Endothelial cell of umbilical vein (primary cell): ENCODE data around the gene PHACTR1. TPM values are rescaled to one million over a fixed set of nuclear protein-coding genes. Genes with fewer than 3 reads are reported as not detected.

Experiments
- BruUV-seq: library from RNA; stranded (reverse); fragments of 400-500 nt; replicated peaks from 2 replicates; lab custom pipeline; 2021; lab: Mats Ljungman, UMichigan
- CTCF ChIA-PET: fragments of 300-600, 350-600 bp; sonication (Branson Sonifier 250); formaldehyde crosslinking; loops from one replicate; lab custom pipeline; 2021; ENCODE audit warnings: antibody characterized with exemption, inconsistent platforms; lab: Charles Lee
- POLR2A ChIA-PET: fragments of 300-600, 350-600 bp; sonication (Branson Sonifier 250); formaldehyde crosslinking; loops from one replicate; lab custom pipeline; 2021; ENCODE audit warnings: antibody characterized with exemption, inconsistent platforms; lab: Charles Lee
- DNase-seq: peaks from one replicate; pipeline ENCODE4 v3.0.0-alpha.2; 2011; ENCODE audit warnings: low read depth, low spot score
- FAIRE-seq: peaks from 2 replicates; lab custom pipeline; 2011; peaks lifted over from hg19 to GRCh38; lab: Jason Lieb, UNC
- H2AFZ ChIP-seq: 2 replicates; pipeline ENCODE4 v1.6.0; 2012; ENCODE audit warnings: low read depth, low read length, control low read depth, inconsistent platforms
- H3K27ac ChIP-seq: 2 replicates; pipeline ENCODE4 v1.5.1; 2011; ENCODE audit warnings: low read depth, mild to moderate bottlenecking, control low read depth, low read length, moderate library complexity; ENCODE audit not compliant: insufficient read depth
- H3K27me3 ChIP-seq, 2 experiments: 2 replicates each; pipeline versions ENCODE4 v1.6.0 to v1.6.1; 2011; ENCODE audit warnings: low read length in 2 of 2, mixed read lengths in 1 of 2; ENCODE audit not compliant: control insufficient read depth in 2 of 2, insufficient read depth in 2 of 2
- H3K36me3 ChIP-seq, 2 experiments: 2 replicates in 1 of 2; 3 replicates in 1 of 2; pipeline ENCODE4 v1.5.1; 2011; ENCODE audit warnings: low read length in 2 of 2, mild to moderate bottlenecking in 1 of 2, moderate library complexity in 1 of 2; ENCODE audit not compliant: control insufficient read depth in 2 of 2, insufficient read depth in 2 of 2; ENCODE audit errors: extremely low read depth in 1 of 2
- H3K4me1 ChIP-seq: 3 replicates; pipeline ENCODE4 v1.5.1; 2011; ENCODE audit warnings: mild to moderate bottlenecking, low read length; ENCODE audit not compliant: control insufficient read depth, insufficient read depth; ENCODE audit errors: extremely low read depth
- H3K4me2 ChIP-seq: 2 replicates; pipeline ENCODE4 v1.6.1; 2011; ENCODE audit warnings: low read length, control low read depth, mixed read lengths; ENCODE audit not compliant: insufficient read depth
- H3K4me3 ChIP-seq, 3 experiments: fragments of 200-600 bp in 1 of 3; sonication (generic), shearing (Covaris generic) in 1 of 3; replicated peaks in 1 of 3; 2 replicates each; pipeline ENCODE4 v1.5.1; 2011 to 2016; ENCODE audit warnings: control low read depth in 3 of 3, low read length in 3 of 3, mild to moderate bottlenecking in 2 of 3, inconsistent platforms in 1 of 3, low read depth in 1 of 3, moderate library complexity in 1 of 3; ENCODE audit not compliant: insufficient read depth in 1 of 3
- H3K79me2 ChIP-seq: 2 replicates; pipeline ENCODE4 v1.6.0; 2012; ENCODE audit warnings: low read length, inconsistent platforms; ENCODE audit not compliant: control insufficient read depth, insufficient read depth
- H3K9ac ChIP-seq: replicated peaks from 2 replicates; pipeline ENCODE3; 2011; ENCODE audit warnings: low read length, control low read depth; ENCODE audit not compliant: insufficient read depth; ENCODE audit errors: extremely low read depth
- H3K9me1 ChIP-seq: replicated peaks from 3 replicates; pipeline ENCODE4 v1.6.0; 2011; ENCODE audit warnings: mild to moderate bottlenecking, low read length; ENCODE audit not compliant: control insufficient read depth, insufficient read depth; ENCODE audit errors: extremely low read depth
- H3K9me3 ChIP-seq: replicated peaks from 2 replicates; pipeline ENCODE4 v1.5.1; 2012; ENCODE audit warnings: low read length, inconsistent platforms; ENCODE audit not compliant: control insufficient read depth, insufficient read depth
- H4K20me1 ChIP-seq: replicated peaks from 2 replicates; pipeline ENCODE3; 2011; ENCODE audit warnings: mild to moderate bottlenecking, low read length; ENCODE audit not compliant: control insufficient read depth, insufficient read depth; ENCODE audit errors: extremely low read depth
- EZH2 ChIP-seq: IDR thresholded peaks from 2 replicates; pipeline ENCODE4 v1.6.1; 2012; ENCODE audit warnings: borderline replicate concordance, low read depth, mild to moderate bottlenecking, moderate library complexity, low read length, inconsistent platforms; ENCODE audit not compliant: severe bottlenecking
- FOS ChIP-seq: IDR thresholded peaks from 2 replicates; pipeline ENCODE4 v1.6.1; 2011; ENCODE audit warnings: mild to moderate bottlenecking, low read length, moderate library complexity, borderline replicate concordance; ENCODE audit not compliant: insufficient read depth
- GATA2 ChIP-seq: IDR thresholded peaks from 2 replicates; pipeline ENCODE4 v1.7.0; 2011; ENCODE audit warnings: low read depth, mild to moderate bottlenecking, moderate library complexity, mixed read lengths, low read length; ENCODE audit not compliant: insufficient read length, insufficient read depth
- JUN ChIP-seq: IDR thresholded peaks from 2 replicates; pipeline ENCODE4 v1.6.1; 2011; ENCODE audit warnings: borderline replicate concordance, low read depth; ENCODE audit not compliant: insufficient read length, insufficient read depth
- MYC ChIP-seq: IDR thresholded peaks from one replicate; pipeline ENCODE4 v1.6.1; 2011; ENCODE audit warnings: mild to moderate bottlenecking, low read depth, low read length
- POLR2A ChIP-seq: IDR thresholded peaks from 2 replicates; pipeline ENCODE4 v1.6.1; 2012; ENCODE audit warnings: low read depth, mild to moderate bottlenecking, control low read depth, low read length
- POLR2AphosphoS5 ChIP-seq: IDR thresholded peaks from 2 replicates; pipeline ENCODE4 v1.6.1; 2012; ENCODE audit warnings: low read depth, mild to moderate bottlenecking, control low read depth, low read length, moderate library complexity; ENCODE audit not compliant: insufficient read depth
- dilution Hi-C: fragments of 300-500 bp; cut with MboI; formaldehyde crosslinking; loops from one replicate; pipeline ENCODE4 v1.15.0; 2019; ENCODE audit warnings: low sequenced_read_pairs; ENCODE audit not compliant: extremely low pct_ligation_motif_present
- intact Hi-C: fragments of 100-400 bp; cut with micrococcal nuclease; formaldehyde crosslinking; loops from one replicate; pipeline ENCODE4 v1.10.0; 2022
- polyA plus RNA-seq, 4 experiments: library from polyadenylated mRNA; depleted of rRNA in 3 of 4; stranded (reverse) in 3 of 4; unstranded in 1 of 4; fragments of >200 nt; gene quantifications; 2 replicates each; pipeline versions ENCODE4 v1.2.1 to v1.2.3, GENCODE V29; 2011 to 2012; ENCODE audit warnings: missing spikeins in 1 of 4
- total RNA-seq: library from RNA; stranded (reverse); gene quantifications from 2 replicates; pipeline ENCODE4 v1.2.3, GENCODE V29; 2021
- TF ChIP-seq, protein P1 (sequence below): IDR thresholded peaks from 2 replicates; pipeline ENCODE4 v1.6.1; 2011; ENCODE audit not compliant: insufficient read depth, insufficient read length
- TF ChIP-seq, protein P2 (sequence below), 2 donors: IDR thresholded peaks; 1 replicate in 1 of 2; 2 replicates in 1 of 2; pipeline ENCODE4 v1.5.1; 2011; ENCODE audit warnings: low read length in 2 of 2, mild to moderate bottlenecking in 2 of 2, moderate library complexity in 2 of 2, control low read depth in 1 of 2, inconsistent platforms in 1 of 2, low read depth in 1 of 2; ENCODE audit not compliant: insufficient read depth in 1 of 2; ENCODE audit errors: extremely low read depth in 1 of 2

Gene PHACTR1
- total and polyA plus RNA-seq, 2 donors (not counting 3 experiments of a cell fraction or from before 2014, with no cell fraction given) = 2.4 to 23.2 TPM

DNA sequence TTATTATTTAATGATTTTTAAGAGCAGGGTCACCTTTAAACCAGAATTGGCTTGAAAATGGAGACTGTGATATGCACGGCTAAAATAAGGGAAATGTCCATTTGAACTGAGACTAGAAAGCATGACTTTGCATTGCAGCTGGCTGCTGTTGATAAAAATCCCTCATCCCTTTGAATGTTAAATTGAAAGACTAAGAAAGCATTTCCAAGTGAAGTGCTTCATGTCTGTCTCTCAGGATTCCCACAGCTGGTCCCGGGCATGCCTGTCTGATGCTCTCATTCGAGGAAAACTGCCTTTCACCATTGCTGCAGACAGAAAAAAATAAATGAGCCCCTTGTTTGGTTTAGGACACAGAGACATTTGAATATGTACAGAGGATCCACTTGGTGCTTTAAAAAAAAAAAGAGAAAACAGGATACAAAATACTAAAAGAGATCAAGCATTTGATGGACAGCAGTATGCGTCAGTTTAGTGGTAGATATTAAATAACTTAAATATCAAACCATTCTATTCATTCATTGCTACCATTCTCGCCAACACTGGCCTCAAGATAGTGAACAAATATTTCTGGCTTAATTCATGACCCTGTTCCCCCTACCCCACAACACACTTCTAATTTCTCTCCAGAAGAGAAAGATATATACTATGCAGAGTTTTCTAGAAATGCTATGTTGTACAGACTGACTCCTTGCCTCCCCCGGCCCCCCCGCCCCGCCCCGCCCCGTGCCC, 556.8 kb downstream of the PHACTR1 start:
- H3K27me3 ChIP-seq = no peaks in the 10 kb centered on the region
- dilution Hi-C loops (no loop called here), intact Hi-C loops (no loop called here)
- POLR2A ChIA-PET = no interaction called here
- no peak overlapping the region for H3K9ac ChIP-seq
- H3K9me1 ChIP-seq = no peaks in the 10 kb centered on the region
- no peaks in the 10 kb centered on the region for H3K9me3 ChIP-seq
- H3K4me1 ChIP-seq = no peaks in the 10 kb centered on the region
- no peaks in the 10 kb centered on the region for H3K79me2 ChIP-seq
- H3K27ac ChIP-seq = no peak overlapping the region
- DNase-seq (no peak), FAIRE-seq (no peak)
- no peak overlapping the region for H2AFZ ChIP-seq
- no peak overlapping the region for H3K4me2 ChIP-seq
- TF ChIP-seq, protein P1, sequence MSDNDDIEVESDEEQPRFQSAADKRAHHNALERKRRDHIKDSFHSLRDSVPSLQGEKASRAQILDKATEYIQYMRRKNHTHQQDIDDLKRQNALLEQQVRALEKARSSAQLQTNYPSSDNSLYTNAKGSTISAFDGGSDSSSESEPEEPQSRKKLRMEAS = no peak
- TF ChIP-seq EZH2 = no peak
- no peak for TF ChIP-seq GATA2
- TF ChIP-seq FOS = no peak
- no peak for TF ChIP-seq JUN
- no peak for TF ChIP-seq POLR2AphosphoS5
- TF ChIP-seq MYC = no peak
- TF ChIP-seq, protein P2, sequence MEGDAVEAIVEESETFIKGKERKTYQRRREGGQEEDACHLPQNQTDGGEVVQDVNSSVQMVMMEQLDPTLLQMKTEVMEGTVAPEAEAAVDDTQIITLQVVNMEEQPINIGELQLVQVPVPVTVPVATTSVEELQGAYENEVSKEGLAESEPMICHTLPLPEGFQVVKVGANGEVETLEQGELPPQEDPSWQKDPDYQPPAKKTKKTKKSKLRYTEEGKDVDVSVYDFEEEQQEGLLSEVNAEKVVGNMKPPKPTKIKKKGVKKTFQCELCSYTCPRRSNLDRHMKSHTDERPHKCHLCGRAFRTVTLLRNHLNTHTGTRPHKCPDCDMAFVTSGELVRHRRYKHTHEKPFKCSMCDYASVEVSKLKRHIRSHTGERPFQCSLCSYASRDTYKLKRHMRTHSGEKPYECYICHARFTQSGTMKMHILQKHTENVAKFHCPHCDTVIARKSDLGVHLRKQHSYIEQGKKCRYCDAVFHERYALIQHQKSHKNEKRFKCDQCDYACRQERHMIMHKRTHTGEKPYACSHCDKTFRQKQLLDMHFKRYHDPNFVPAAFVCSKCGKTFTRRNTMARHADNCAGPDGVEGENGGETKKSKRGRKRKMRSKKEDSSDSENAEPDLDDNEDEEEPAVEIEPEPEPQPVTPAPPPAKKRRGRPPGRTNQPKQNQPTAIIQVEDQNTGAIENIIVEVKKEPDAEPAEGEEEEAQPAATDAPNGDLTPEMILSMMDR (IDR thresholded peaks at IDR 0.05; ENCODE audit: extremely low read depth in 1 of 2, insufficient read depth in 1 of 2, low read depth in 1 of 2, low read length in 2 of 2) = no peak
- TF ChIP-seq POLR2A = no peak
- no TSS peak for BruUV-seq
- H3K4me3 ChIP-seq = no peak overlapping the region
- CTCF ChIA-PET = interaction anchor here (0.8 to 1.4 kb wide), 3 partner anchors 10 to 78 kb away, joined by 3 read pairs; no protein-coding TSS in a partner anchor
- no peaks in the 10 kb centered on the region for H4K20me1 ChIP-seq
- no peaks in the 10 kb centered on the region for H3K36me3 ChIP-seq
